Transverse colon (tissue), 4 donors: ENCODE data around the gene GPR55. TPM values are rescaled to one million over a fixed set of nuclear protein-coding genes. Genes with fewer than 3 reads are reported as not detected.

ENCODE experiments used
- DNase-seq: peaks from one replicate; pipeline ENCODE4 v3.0.0-alpha.2; 2019
- H3K27ac ChIP-seq, 4 donors: fragments of 200-600 bp; sonication (generic); 2 replicates each; pipeline ENCODE4 v1.5.1; 2016 to 2018; ENCODE audit warnings: inconsistent platforms in 4 of 4
- H3K27me3 ChIP-seq: fragments of 200-600 bp; sonication (generic); 2 replicates; pipeline ENCODE4 v1.5.1; 2017; ENCODE audit warnings: inconsistent platforms
- H3K36me3 ChIP-seq, 4 donors: fragments of 200-600 bp; sonication (generic); 2 replicates each; pipeline ENCODE4 v1.5.1; 2017 to 2019; ENCODE audit warnings: inconsistent platforms in 4 of 4
- H3K4me1 ChIP-seq, 4 donors: fragments of 200-600 bp; sonication (generic); 2 replicates each; pipeline ENCODE4 v1.5.1; 2017 to 2020; ENCODE audit warnings: inconsistent platforms in 4 of 4
- H3K4me3 ChIP-seq, 4 donors: fragments of 200-600 bp; sonication (generic); 1 replicate in 1 of 4; 2 replicates in 3 of 4; pipeline versions ENCODE4 v1.5.1 to v1.6.1; 2017 to 2019; ENCODE audit warnings: inconsistent platforms in 4 of 4
- H3K9me3 ChIP-seq, 2 donors: fragments of 200-600 bp; sonication (generic); 2 replicates each; pipeline ENCODE4 v1.5.1; 2017 to 2019; ENCODE audit warnings: inconsistent platforms in 2 of 2
- CTCF ChIP-seq, 5 experiments: fragments of 200-600 bp in 3 of 5; fragments of 450-650 bp in 2 of 5; sonication (generic) in 3 of 5; IDR thresholded peaks; 1 replicate in 2 of 5; 2 replicates in 3 of 5; pipeline ENCODE4 v1.5.1; 2016 to 2017; ENCODE audit warnings: antibody characterized with exemption in 5 of 5, inconsistent platforms in 3 of 5, mild to moderate bottlenecking in 2 of 5, moderate library complexity in 1 of 5
- EP300 ChIP-seq: sonication (generic); formaldehyde crosslinking; IDR thresholded peaks from one replicate; pipeline ENCODE4 v1.6.1; 2017; ENCODE audit warnings: antibody characterized with exemption, low read depth
- POLR2A ChIP-seq: fragments of 450-650 bp; IDR thresholded peaks from one replicate; pipeline ENCODE4 v1.6.1; 2016; ENCODE audit warnings: antibody characterized with exemption, mild to moderate bottlenecking, moderate library complexity
- POLR2AphosphoS5 ChIP-seq, 3 donors: sonication (generic); formaldehyde crosslinking; IDR thresholded peaks; one replicate each; pipeline ENCODE4 v1.6.1; 2016; ENCODE audit warnings: antibody characterized with exemption in 3 of 3
- WGBS, 2 donors: methylation state at CpG; one replicate each; pipeline ENCODE4 v1.1.5; 2018; ENCODE audit warnings: low coverage in 1 of 2; 5-methylcytosine and 5-hydroxymethylcytosine counted together
- in situ Hi-C, 4 donors: fragments of 200-750 bp; cut with MboI; loops; one replicate each; pipeline versions ENCODE4 v1.15.0 to v1.15.1; 2017; ENCODE audit warnings: low sequenced_read_pairs in 3 of 4, low pct_ligation_motif_present in 1 of 4, low pct_unique_long_range_greater_than_20kb in 1 of 4
- intact Hi-C: fragments of 100-400 bp; cut with DNase I; formaldehyde crosslinking; loops from one replicate; pipeline ENCODE4 v1.15.1; 2023; ENCODE audit warnings: low total_unique reads
- total RNA-seq, 4 donors: library from RNA; depleted of rRNA; stranded (reverse); fragments of >200 nt; gene quantifications; one replicate each; pipeline ENCODE4 v1.1.0, GENCODE V29; 2016

The GPR55 gene
- total RNA-seq, 4 donors from 2014 or later: 0.40 to 16.1 (median 2.0) TPM

GRCh38 chr2:230868947-230869913, 55.8 kb downstream of the GPR55 start:
- peak overlapping the region in 1 of 4 donors; percentile 96 for H3K4me3 ChIP-seq
- 55% methylated on average over 19 of the region's 19 CpGs; no CpG with 5 or more reads in 1 of the 2 donors for WGBS, 2 donors
- TF ChIP-seq EP300 (no peak), POLR2AphosphoS5 (IDR thresholded peaks at IDR 0.05) (no peak), CTCF (IDR thresholded peaks at IDR 0.05) (no peak), POLR2A (no peak)

GRCh38 chr2:230868161-230868946, 56.7 kb downstream of the GPR55 start:
- H3K4me1 ChIP-seq: peaks cover 49 to 80% (median 74%) of the 10 kb centered on the region in 4 donors
- peak overlapping the region in 1 of 4 donors; percentile 96 for H3K4me3 ChIP-seq
- no peaks in the 10 kb centered on the region for H3K9me3 ChIP-seq
- TF ChIP-seq POLR2AphosphoS5 (IDR thresholded peaks at IDR 0.05): no peak
- no peak for TF ChIP-seq POLR2A
- WGBS, 2 donors: 61% methylated on average over 15 of the region's 15 CpGs; no CpG with 5 or more reads in 1 of the 2 donors
- in situ Hi-C loops (no loop called here), intact Hi-C loops (no loop called here)
- H3K27ac ChIP-seq: peak overlapping the region; percentile 93 to 96 (median 95)
- H3K36me3 ChIP-seq: no peaks in the 10 kb centered on the region
- no peaks in the 10 kb centered on the region for H3K27me3 ChIP-seq
- peak; percentile 23 for DNase-seq

More at GRCh38 chr2:230868947-230869913, 55.8 kb downstream of the GPR55 start:
- in situ Hi-C loops: no loop called here
- intact Hi-C loops: no loop called here
- Histone ChIP-seq H3K27ac (peak overlapping the region; percentile 93 to 96 (median 95)), H3K9me3 (no peaks in the 10 kb centered on the region), H3K4me1 (peaks cover 50 to 84% (median 83%) of the 10 kb centered on the region in 4 donors), H3K27me3 (no peaks in the 10 kb centered on the region), H3K36me3 (no peaks in the 10 kb centered on the region)
- DNase-seq: peak; percentile 19

GRCh38 chr2:230866756-230867523, 58.1 kb downstream of the GPR55 start:
- H3K27ac ChIP-seq: peak overlapping the region; percentile 93 to 96 (median 95)
- 0 to 30% methylated on average over 1 to 12 of the region's 13 CpGs for WGBS, 2 donors
- no peaks in the 10 kb centered on the region for H3K36me3 ChIP-seq
- peak; percentile 84 for DNase-seq
- no peaks in the 10 kb centered on the region for H3K27me3 ChIP-seq
- TF ChIP-seq POLR2AphosphoS5 (IDR thresholded peaks at IDR 0.05) (peak; percentile 33 to 79 (median 74)), POLR2A (peak; percentile 28), CTCF (IDR thresholded peaks at IDR 0.05) (peak in 1 of 5 experiments; percentile 15), EP300 (no peak)
- H3K4me3 ChIP-seq: peak overlapping the region in 3 of 4 donors; percentile 84 to 96 (median 86)
- no peaks in the 10 kb centered on the region for H3K9me3 ChIP-seq
- in situ Hi-C loops: no loop called here
- peaks cover 37 to 66% (median 60%) of the 10 kb centered on the region in 4 donors for H3K4me1 ChIP-seq
- intact Hi-C loops: no loop called here
